ENCODE data around the gene XPNPEP3. TPM values are rescaled to one million over a fixed set of nuclear protein-coding genes. Genes with fewer than 3 reads are reported as not detected.

XPNPEP3 gene
- total RNA-seq, 1 donor from 2014 or later, result 34.7 TPM

DNA sequence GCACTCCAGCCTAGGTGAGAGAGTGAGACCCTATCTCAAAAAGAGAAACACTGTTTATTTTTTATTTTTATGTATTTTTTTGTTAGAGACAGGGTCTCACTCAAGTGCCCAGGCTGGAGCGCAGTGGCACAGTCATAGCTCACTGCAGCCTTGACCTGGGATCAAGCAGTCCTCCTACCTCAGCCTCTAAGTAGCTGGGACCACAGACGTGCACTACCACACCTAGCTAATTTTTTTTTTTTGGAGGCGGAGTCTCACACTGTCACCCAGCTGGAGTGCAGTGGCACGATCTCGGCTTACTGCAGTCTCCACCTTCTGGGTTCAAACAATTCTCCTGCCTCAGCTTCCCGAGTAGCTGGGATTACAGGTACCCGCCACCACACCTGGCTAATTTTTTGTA, 100.7 kb downstream of the XPNPEP3 start:
- Mint-ChIP-seq H3K4me3 (no peak overlapping the region), H3K27me3 (ENCODE audit: low read depth) (no peaks in the 10 kb centered on the region), H3K4me1 (peaks cover 7% of the 10 kb centered on the region), H3K27ac (ENCODE audit: unreplicated experiment) (no peak overlapping the region), H3K36me3 (ENCODE audit: low read depth) (peaks cover 6% of the 10 kb centered on the region), H3K9me3 (no peaks in the 10 kb centered on the region)
- DNase-seq (ENCODE audit: low read depth, low spot score), result no peak
- TF ChIP-seq, protein P1, sequence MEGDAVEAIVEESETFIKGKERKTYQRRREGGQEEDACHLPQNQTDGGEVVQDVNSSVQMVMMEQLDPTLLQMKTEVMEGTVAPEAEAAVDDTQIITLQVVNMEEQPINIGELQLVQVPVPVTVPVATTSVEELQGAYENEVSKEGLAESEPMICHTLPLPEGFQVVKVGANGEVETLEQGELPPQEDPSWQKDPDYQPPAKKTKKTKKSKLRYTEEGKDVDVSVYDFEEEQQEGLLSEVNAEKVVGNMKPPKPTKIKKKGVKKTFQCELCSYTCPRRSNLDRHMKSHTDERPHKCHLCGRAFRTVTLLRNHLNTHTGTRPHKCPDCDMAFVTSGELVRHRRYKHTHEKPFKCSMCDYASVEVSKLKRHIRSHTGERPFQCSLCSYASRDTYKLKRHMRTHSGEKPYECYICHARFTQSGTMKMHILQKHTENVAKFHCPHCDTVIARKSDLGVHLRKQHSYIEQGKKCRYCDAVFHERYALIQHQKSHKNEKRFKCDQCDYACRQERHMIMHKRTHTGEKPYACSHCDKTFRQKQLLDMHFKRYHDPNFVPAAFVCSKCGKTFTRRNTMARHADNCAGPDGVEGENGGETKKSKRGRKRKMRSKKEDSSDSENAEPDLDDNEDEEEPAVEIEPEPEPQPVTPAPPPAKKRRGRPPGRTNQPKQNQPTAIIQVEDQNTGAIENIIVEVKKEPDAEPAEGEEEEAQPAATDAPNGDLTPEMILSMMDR (conservative IDR thresholded peaks at IDR 0.05), result no peak

GRCh38 chr22:40958299-40958698, 101.4 kb downstream of the XPNPEP3 start:
- Mint-ChIP-seq H3K9me3 (no peaks in the 10 kb centered on the region), H3K4me1 (peaks cover 5% of the 10 kb centered on the region), H3K27me3 (ENCODE audit: low read depth) (no peaks in the 10 kb centered on the region), H3K36me3 (ENCODE audit: low read depth) (peaks cover 5% of the 10 kb centered on the region), H3K4me3 (peak overlapping the region; percentile 53), H3K27ac (ENCODE audit: unreplicated experiment) (no peak overlapping the region)
- TF ChIP-seq, protein P1 (conservative IDR thresholded peaks at IDR 0.05), result no peak
- DNase-seq (ENCODE audit: low read depth, low spot score), result no peak

GRCh38 chr22:40960145-40960544, 103.2 kb downstream of the XPNPEP3 start:
- peaks cover 8% of the 10 kb centered on the region for H3K36me3 Mint-ChIP-seq (ENCODE audit: low read depth)
- H3K27me3 Mint-ChIP-seq (ENCODE audit: low read depth), result no peaks in the 10 kb centered on the region
- no peaks in the 10 kb centered on the region for H3K4me1 Mint-ChIP-seq
- no peak overlapping the region for H3K27ac Mint-ChIP-seq (ENCODE audit: unreplicated experiment)
- no peak overlapping the region for H3K4me3 Mint-ChIP-seq
- no peaks in the 10 kb centered on the region for H3K9me3 Mint-ChIP-seq
- TF ChIP-seq, protein P1 (conservative IDR thresholded peaks at IDR 0.05), result no peak
- no peak for DNase-seq (ENCODE audit: low read depth, low spot score)

DNA sequence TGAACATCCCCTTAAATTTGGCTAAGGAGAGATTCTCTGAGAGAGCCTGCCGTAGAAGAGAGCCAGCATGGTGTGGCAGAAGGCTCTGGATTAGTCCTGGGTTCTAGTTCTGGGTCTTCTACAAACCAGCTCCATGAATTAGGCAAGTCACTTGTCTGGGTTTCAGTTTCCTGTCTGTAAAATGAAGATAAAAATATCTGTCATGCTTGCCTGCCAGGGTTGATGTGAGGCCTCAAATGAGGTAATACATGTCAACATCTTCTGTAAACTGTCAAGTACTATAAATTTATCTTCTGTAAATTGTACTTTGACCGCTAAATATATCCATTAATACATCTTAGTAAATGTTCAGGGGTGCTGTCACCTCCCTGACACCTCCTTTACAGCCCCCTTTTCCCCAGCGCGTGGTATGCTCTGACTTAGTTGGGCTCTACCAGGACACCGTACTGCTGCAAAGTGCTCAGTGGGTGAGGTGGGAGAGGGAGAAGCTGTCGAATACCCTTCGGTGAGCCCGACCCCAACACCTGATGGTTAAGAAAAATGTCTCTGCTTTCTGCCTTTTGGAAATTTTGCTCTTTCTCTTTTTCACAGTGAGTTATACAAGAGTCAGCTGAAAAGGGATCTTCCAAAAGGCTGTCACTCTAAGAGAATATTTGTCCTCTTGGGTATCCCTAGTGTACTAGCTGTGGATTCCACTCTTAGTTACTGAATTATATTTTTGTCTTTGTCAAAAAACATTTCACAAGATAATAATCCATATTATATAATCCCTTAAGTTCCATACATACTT, 109.2 kb downstream of the XPNPEP3 start:
- Mint-ChIP-seq H3K9me3 (no peaks in the 10 kb centered on the region), H3K36me3 (ENCODE audit: low read depth) (peaks cover 8% of the 10 kb centered on the region), H3K4me1 (no peaks in the 10 kb centered on the region), H3K27ac (ENCODE audit: unreplicated experiment) (no peak overlapping the region), H3K4me3 (no peak overlapping the region), H3K27me3 (ENCODE audit: low read depth) (no peaks in the 10 kb centered on the region)
- no peak for DNase-seq (ENCODE audit: low read depth, low spot score)
- TF ChIP-seq, protein P1 (conservative IDR thresholded peaks at IDR 0.05), result no peak

DNA sequence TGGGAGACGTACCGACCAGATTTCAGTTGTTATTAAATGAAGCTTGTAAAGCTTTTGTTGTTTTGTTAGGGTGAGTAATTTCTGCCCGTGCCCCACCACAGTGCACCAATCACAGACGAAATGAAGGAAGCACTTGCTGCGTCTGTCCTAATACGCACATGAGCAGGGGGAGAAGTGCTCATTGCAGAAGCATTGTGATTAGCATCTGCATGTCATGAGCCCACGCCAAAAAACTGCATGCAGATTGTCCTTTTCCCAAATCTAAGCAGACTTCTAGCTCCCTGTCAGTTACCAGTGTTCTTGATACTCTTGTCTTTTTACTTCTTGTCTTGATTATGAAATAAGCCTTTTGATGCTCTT, 109.8 kb downstream of the XPNPEP3 start:
- no peak overlapping the region for H3K27ac Mint-ChIP-seq (ENCODE audit: unreplicated experiment)
- TF ChIP-seq, protein P1 (conservative IDR thresholded peaks at IDR 0.05), result no peak
- H3K9me3 Mint-ChIP-seq, result no peaks in the 10 kb centered on the region
- H3K4me3 Mint-ChIP-seq, result no peak overlapping the region
- peaks cover 8% of the 10 kb centered on the region for H3K36me3 Mint-ChIP-seq (ENCODE audit: low read depth)
- H3K27me3 Mint-ChIP-seq (ENCODE audit: low read depth), result no peaks in the 10 kb centered on the region
- no peaks in the 10 kb centered on the region for H3K4me1 Mint-ChIP-seq
- DNase-seq (ENCODE audit: low read depth, low spot score), result no peak
